ENCODE data around the gene CIAO3. TPM values are rescaled to one million over a fixed set of nuclear protein-coding genes. Genes with fewer than 3 reads are reported as not detected.

Gene CIAO3
- total RNA-seq, 4 donors from 2014 or later: 73.4 to 164 (median 117) TPM

DNA sequence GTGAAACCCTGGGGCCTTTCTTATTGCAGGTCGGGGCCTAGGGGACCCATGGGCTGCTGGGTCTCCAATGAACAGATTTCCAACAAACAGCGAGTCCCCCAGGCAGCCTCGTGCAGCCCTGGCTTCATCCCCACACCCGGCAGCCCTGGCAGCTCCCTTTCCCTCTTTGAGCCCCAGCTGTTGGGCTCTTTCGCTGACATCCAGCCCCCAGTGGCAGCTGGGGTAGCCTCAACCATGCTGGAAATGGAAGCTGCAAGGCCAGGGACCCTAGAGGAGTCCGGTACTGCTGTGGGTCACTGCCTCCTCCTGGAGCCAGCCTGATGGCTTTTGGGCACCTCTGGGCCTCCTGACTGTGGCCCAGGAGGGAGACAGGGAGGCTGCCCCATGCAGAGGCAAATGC, 41.5 kb upstream of the CIAO3 start:
- peaks cover 0 to 10% (median 3%) of the 10 kb centered on the region in 4 donors for H3K4me1 ChIP-seq
- H3K36me3 ChIP-seq: peaks cover 0 to 9% (median 0%) of the 10 kb centered on the region in 3 donors
- no peak overlapping the region for H3K4me3 ChIP-seq
- no peak overlapping the region for H3K27ac ChIP-seq
- H3K9me3 ChIP-seq: no peaks in the 10 kb centered on the region
- no peak for DNase-seq
- TF ChIP-seq, protein P1, sequence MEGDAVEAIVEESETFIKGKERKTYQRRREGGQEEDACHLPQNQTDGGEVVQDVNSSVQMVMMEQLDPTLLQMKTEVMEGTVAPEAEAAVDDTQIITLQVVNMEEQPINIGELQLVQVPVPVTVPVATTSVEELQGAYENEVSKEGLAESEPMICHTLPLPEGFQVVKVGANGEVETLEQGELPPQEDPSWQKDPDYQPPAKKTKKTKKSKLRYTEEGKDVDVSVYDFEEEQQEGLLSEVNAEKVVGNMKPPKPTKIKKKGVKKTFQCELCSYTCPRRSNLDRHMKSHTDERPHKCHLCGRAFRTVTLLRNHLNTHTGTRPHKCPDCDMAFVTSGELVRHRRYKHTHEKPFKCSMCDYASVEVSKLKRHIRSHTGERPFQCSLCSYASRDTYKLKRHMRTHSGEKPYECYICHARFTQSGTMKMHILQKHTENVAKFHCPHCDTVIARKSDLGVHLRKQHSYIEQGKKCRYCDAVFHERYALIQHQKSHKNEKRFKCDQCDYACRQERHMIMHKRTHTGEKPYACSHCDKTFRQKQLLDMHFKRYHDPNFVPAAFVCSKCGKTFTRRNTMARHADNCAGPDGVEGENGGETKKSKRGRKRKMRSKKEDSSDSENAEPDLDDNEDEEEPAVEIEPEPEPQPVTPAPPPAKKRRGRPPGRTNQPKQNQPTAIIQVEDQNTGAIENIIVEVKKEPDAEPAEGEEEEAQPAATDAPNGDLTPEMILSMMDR (IDR thresholded peaks at IDR 0.05): no peak
- no peak for TF ChIP-seq POLR2A (IDR thresholded peaks at IDR 0.05)
- no peaks in the 10 kb centered on the region for H3K27me3 ChIP-seq

- H3K9me3 ChIP-seq: no peaks in the 10 kb centered on the region
- DNase-seq: no peak
- H3K4me3 ChIP-seq: no peak overlapping the region
- H3K4me1 ChIP-seq: peaks cover 0 to 7% (median 0%) of the 10 kb centered on the region in 4 donors
- peaks cover 0 to 9% (median 0%) of the 10 kb centered on the region in 3 donors for H3K36me3 ChIP-seq
- no peak for TF ChIP-seq POLR2A (IDR thresholded peaks at IDR 0.05)
- TF ChIP-seq, protein P1 (IDR thresholded peaks at IDR 0.05): no peak
- H3K27ac ChIP-seq: no peak overlapping the region
- H3K27me3 ChIP-seq: no peaks in the 10 kb centered on the region
Observed at GRCh38 chr16:781346-782010, 40.7 kb upstream of the CIAO3 start.

DNA sequence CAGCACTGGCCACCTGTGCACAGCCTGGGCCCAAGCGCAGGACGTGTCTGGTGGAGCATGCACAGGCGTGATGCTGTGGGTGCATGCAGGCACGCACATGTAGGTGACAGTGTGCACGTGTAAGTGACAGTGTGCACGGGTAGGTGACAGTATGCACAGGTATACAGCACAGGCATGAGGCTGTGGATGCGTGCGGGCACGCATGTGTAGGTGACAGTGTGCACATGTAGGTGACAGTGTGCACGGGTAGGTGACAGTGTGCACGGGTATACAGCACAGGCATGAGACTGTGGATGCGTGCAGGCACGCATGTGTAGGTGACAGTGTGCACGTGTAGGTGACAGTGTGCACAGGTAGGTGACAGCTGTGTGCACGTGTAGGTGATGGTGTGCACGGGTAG, 39.5 kb upstream of the CIAO3 start:
- no peaks in the 10 kb centered on the region for H3K9me3 ChIP-seq
- no peak overlapping the region for H3K27ac ChIP-seq
- no peak for DNase-seq
- no peak overlapping the region for H3K4me3 ChIP-seq
- TF ChIP-seq POLR2A (IDR thresholded peaks at IDR 0.05): no peak
- TF ChIP-seq, protein P1 (IDR thresholded peaks at IDR 0.05): no peak
- H3K36me3 ChIP-seq: no peaks in the 10 kb centered on the region
- H3K4me1 ChIP-seq: peaks cover 0 to under 1% (median 0%) of the 10 kb centered on the region in 4 donors
- no peaks in the 10 kb centered on the region for H3K27me3 ChIP-seq

DNA sequence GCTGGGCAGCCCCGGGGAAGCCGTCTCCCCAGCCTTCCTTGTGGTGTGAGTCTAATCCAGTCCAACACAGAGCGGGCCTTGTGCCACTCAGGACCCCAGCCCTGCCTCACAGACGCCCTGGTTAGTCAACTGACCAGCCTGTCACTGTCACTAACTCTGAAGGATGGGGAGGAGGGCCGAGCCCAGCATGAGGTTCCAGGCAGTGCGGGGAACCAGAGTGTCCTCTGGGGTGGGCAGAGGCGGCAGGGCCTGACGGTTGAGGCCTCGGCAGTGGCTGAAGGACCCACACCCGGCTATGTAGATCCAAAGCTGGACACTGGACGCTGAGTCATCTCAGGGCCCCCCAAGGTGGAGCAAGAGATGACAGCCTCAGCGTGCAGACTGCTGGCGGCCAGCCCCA, 38.8 kb upstream of the CIAO3 start:
- H3K4me3 ChIP-seq: no peak overlapping the region
- DNase-seq: no peak
- TF ChIP-seq, protein P1 (IDR thresholded peaks at IDR 0.05): no peak
- no peak for TF ChIP-seq POLR2A (IDR thresholded peaks at IDR 0.05)
- H3K4me1 ChIP-seq: no peaks in the 10 kb centered on the region
- no peaks in the 10 kb centered on the region for H3K36me3 ChIP-seq
- no peak overlapping the region for H3K27ac ChIP-seq
- no peaks in the 10 kb centered on the region for H3K27me3 ChIP-seq
- H3K9me3 ChIP-seq: no peaks in the 10 kb centered on the region

DNA sequence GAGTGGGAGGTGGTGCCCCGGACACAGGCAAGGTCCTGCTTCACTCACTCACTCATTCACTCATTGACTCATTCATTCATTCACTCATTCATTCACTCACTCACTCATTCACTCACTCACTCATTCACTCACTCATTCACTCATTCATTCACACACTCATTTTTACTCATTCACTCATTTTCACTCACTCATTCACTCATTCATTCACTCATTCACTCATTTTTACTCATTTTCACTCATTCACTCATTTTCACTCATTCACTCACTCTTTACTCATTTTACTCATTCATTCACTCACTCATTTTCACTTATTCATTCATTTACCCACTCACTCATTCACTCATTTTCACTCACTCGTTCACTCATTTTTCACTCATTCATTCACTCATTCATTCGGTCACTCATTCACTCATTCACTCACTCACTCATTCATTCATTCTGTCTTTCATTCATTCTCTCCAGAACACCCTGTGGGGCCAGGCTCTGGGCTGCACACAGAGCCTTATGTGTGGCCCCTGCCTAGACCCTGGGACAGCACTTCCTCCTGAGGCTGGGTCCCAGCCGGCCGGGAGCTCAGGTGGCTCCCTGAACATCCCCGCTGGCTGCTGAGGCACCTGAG, 38.2 kb upstream of the CIAO3 start:
- Histone ChIP-seq H3K36me3 (no peaks in the 10 kb centered on the region), H3K4me1 (no peaks in the 10 kb centered on the region), H3K27me3 (no peaks in the 10 kb centered on the region), H3K4me3 (no peak overlapping the region), H3K9me3 (no peaks in the 10 kb centered on the region), H3K27ac (no peak overlapping the region)
- TF ChIP-seq, protein P1 (IDR thresholded peaks at IDR 0.05): no peak
- TF ChIP-seq POLR2A (IDR thresholded peaks at IDR 0.05): no peak
- no peak for DNase-seq
